RPMI7951 (cell line): ENCODE data around the gene LMF1. TPM values are rescaled to one million over a fixed set of nuclear protein-coding genes. Genes with fewer than 3 reads are reported as not detected.
"Not testable (repeated sequence)": the region's sequence is repeated elsewhere in the genome, so short reads cannot be mapped to it uniquely, and the experiment has no call there.

Experiments
- DNase-seq: peaks from one replicate; pipeline ENCODE4 v3.0.0-alpha.2; 2012; ENCODE audit warnings: low read depth
- total RNA-seq: library from RNA; depleted of rRNA; stranded (reverse); fragments of >200 nt; shearing (Covaris generic); gene quantifications from 2 replicates; pipeline ENCODE4 v1.2.3, GENCODE V29; 2014

LMF1 gene
- total RNA-seq, 1 experiment from 2014 or later, result 16.0 TPM

DNA sequence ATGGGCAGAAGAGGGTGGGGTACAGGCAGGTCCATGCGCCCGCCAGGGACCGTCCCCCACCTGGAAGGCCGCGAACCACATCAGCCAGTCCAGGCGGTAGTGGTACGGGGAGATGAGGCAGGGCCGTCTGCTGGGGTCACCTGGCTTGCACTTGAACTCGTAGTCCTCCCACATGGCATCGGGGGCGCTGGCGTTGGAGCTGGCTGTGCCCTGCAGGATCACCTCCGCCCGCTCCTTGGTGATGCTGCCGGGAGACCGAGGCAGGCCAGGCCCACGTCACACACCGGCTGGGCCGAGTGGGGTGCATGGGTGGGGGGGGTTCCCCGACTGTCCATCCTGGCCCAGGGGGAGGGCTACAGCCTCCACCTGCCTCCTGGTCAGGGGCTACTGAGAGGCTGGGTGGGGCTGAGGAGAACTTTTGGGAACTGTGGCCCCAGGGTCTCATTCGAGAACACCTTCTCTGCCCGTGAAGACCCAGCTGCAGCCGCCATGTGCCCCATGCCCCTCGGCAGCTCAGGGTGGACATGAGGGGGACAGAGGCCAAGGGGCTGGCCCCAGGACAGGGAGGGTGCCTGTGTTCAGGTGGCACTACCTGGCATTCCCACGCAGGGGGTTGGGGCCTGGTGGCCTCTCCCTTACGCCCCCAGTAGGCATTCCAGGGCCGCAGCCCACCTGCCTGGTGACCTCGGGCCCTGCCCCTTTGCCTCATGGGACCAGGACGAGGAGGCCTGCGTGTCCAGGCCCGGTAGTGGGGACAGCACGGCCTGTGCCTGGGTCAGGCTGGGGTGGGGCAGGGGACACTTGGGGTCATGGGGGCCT, 100.8 kb downstream of the LMF1 start:
- no peak for DNase-seq

DNA sequence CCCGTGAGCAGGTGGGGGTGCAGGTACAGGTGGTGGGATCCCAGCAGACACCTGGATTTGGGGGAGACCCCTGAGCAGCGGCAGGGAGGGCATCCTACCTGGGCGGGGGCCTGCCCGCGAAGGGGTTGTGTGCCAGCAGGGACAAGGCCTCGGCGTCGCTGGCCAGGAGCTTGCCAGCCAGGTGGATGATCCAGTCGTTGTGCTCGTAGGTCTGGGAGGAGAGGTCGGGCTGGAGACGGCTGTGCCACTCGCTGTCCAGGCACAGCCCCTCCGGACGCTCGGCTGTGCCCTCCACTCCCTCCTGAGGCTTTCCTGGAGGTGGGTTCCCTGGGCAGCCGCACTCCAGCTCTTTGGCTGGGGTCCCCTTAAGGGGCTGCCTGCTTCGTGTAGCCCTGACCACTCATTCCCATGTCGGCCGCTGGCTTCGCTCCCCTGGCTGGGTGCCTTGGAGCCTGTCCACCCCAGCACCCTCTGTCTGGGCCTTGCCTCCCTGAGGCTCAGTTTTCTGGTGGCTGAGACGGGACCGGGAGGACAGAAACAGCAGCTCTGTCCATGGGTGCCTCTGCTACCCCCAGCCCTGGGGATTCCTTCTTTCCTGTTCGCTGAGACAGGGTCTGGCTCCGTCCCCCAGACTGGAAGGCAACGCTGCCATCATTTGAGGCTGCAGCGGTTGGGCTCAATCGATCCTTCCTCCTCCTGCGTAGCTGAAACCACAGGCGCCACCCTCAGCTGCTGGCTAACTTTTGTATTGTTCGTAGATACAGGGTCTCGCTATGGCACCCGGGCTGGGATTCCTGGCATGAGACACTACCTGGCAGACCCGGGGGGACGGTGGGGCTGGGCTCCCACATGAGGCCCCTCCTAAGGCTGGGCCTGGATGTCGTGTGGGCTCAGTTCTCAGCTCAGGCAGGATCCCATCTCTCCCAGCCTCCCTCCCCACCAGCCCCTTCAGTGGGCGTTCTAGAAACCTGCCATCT, 101.7 kb downstream of the LMF1 start:
- DNase-seq, result no peak

DNA sequence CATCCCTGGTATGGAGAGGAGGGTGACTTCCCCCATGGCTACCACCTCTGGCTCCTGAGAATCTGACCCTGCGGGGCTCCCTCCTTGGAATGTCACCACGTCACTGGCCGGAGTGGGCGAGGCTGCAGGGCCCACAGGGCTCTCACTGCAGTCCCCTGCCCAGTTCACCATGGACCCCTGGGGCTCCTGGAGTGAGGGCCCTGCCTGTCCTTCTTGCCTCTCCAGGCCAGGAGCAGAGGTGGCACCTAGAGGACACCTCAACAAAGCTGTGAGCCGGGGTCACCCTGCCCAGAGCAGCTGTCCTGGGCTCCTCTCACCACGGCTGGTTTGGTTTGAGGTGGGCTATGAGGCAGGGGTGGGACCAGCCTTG, 102.4 kb downstream of the LMF1 start:
- DNase-seq, result no peak

DNA sequence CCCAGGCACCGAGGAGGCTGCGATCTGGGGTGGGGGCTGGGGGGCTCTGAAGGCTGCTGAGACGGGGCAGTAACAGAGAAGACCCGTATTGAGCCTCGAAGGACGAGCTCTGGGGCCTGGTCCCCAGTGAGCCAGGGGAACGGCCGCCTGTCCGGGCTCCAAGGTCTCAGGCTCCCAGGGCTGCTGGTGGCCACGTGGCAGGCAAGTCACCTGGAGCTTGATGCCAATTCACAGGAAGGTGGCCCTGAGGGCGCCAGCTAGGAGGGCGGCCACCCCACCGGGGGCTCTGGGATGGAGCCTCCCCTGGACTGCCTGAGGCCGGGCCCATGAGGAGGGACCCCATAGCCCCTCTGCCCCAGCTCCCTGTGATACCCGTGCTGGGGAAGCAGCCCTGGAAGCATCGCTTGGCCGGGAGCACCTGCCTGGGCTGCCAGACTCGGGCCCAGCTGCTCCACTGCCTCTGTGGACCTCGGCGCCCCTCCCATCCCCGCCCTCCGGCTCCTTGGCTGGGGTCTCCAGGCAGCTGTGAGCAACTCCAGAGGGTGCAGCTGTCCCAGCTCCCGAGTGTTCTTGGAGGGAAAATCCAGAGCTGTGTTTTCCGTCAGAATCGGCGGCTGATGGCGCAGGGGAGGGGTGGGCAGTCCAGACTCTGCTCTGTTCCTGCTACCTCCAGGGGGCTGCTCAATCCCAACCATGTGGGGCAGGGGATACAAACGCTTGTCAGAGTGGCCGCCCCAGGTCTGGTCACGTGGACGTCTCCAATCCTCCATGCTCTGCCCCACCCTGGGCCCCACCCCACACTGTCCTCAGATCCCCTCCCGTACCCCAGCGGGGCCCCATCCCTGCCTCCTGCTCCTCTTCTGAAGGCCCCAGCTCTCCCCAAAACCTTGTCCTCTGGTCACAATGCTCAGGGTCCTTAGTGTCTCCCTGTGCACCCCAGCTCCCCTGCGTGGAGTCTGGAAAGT, 103.1 kb downstream of the LMF1 start:
- DNase-seq, result no peak

DNA sequence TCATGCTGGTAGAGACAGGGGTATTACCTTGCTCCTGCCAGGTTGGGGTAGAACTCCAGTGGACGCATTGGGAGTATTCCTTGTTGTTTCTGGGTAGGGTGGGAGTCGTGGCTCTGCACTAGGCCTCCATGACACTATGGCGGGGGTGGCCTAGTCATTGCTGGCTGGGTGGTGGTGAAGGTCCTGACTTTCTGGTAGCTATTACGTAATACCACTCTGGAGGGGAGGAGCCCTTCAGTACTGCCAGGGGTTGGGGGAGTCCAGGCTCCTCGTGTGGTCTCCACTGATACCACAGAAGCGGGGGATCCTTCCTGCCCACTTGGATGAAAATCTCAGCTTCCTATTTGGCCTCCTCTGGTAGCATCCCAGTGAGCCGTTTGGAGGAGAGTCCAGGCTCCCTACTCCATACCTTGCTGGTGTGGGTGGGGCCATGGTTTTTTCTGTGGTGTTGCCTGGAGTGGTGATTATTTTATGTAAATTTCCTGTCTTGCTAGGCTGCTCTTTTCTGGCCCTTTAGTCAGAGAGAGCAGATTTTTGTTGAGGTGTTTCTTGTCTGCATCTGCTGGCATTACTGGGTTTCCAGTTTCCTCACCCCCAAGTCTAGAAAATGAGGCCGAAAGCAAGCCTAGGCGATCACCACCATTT, 104.4 kb downstream of the LMF1 start:
- no peak for DNase-seq

DNA sequence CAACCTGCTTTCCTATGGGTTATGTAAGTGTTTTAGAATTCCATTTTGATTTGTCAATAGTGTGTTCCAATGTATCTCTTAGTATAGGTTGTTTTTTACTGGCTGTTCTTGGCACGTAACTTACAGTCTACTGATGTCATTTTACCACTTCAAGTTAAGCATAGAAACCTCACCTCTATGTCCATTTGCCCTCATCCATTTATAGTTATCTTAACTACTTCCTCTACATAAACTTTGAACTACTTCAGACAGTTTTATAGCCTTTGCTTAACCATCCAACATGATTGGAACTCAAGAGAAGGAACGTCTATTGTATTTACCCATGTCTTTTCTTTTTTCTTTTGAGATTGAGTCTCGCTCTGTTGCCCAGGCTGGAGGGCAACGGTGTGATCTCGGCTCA, 105.8 kb downstream of the LMF1 start:
- no peak for DNase-seq

DNA sequence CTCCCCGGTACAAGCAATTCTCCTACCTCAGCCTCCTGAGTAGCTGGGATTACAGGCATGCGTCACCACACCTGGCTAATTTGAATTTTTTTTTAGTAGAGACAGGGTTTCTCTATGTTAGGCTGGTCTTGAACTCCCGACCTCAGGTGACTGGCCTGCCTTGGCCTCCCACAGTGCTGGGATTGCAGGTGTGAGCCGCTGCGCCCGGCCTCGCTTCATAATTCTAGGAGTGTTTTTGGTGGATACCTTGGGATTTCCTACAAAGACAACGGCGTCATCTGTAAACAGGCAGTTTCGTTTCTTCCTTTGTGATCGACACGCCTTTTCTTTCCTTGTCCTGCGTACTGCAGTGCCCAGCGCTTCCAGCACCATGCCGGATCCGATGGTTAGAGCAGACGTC, 109.3 kb downstream of the LMF1 start:
- no peak for DNase-seq

DNA sequence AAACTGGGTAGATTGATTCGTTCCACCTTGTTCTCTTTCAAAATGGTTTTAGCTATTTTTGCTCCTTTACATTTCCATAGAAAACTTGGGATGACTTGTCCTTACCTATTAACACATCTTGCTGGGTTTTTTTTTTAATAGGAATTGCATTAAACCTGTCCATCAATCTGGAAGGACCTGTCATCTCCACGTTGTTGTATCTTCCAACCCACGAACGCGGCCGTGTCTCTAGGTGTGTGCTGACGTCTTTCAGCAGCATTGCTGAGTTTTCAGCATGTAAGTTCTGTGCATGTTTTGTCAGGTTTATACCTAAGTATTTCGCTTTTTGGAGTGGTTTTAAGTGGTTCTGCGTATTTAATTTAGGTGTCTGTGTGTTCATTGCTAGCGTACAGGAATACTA, 109.9 kb downstream of the LMF1 start:
- DNase-seq, result no peak

DNA sequence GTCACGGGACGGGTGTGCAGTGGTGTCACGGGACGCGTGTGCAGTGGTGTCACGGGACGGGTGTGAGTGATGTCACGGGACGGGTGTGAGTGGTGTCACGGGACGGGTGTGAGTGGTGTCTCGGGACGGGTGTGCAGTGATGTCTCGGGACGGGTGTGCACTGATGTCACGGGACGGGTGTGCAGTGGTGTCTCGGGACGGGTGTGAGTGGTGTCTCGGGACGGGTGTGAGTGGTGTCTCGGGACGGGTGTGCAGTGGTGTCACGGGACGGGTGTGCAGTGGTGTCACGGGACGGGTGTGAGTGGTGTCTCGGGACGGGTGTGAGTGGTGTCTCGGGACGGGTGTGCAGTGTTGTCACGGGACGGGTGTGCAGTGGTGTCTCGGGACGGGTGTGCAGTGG, 111.8 kb downstream of the LMF1 start:
- DNase-seq, result not testable (repeated sequence)

DNA sequence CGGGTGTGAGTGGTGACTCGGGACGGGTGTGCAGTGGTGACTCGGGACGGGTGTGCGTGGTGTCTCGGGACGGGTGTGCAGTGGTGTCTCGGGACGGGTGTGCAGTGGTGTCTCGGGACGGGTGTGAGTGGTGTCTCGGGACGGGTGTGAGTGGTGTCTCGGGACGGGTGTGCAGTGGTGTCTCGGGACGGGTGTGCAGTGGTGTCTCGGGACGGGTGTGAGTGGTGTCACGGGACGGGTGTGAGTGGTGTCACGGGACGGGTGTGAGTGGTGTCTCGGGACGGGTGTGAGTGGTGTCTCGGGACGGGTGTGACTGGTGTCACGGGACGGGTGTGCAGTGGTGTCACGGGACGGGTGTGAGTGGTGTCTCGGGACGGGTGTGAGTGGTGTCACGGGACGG, 112.3 kb downstream of the LMF1 start:
- not testable (repeated sequence) for DNase-seq

DNA sequence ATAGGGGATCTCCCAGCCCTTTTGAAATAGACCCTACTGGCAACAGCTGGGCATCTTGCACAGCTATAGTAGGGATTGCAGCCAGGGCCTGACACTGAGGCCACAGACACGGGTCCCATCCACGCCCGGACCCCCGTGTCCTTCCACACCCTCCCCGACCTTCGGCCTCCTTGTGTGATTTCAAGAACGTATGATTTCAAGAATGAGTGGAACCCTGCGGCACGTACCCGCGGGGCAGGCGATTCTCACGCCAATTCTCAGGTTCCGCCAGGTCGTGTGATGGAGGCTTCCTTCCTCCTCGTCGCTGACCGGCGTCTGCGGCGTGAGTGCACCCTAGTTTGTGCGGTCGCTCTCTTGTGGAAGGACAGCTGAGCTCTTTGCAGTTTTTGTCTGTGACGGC, 114.0 kb downstream of the LMF1 start:
- DNase-seq, result no peak

DNA sequence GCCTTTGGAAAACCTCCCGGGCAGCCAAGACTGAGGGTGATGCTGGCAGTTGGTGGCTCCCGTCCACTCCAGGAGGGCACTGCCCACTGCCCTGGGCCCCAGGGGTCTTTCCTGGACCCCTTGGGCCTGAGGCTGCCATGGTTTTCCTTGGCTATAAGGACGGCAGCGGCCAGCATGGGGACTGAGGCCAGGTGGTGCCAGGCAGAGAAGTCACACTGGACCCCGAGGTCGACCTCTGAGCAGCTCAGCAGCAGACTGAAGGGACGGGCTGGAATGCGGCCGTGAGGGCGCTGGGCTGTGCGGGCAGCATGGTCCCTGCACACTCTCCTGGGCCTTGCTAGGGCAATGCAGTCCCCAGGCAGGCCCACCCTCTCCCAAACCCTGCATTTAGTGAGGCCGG, 114.7 kb downstream of the LMF1 start:
- no peak for DNase-seq

DNA sequence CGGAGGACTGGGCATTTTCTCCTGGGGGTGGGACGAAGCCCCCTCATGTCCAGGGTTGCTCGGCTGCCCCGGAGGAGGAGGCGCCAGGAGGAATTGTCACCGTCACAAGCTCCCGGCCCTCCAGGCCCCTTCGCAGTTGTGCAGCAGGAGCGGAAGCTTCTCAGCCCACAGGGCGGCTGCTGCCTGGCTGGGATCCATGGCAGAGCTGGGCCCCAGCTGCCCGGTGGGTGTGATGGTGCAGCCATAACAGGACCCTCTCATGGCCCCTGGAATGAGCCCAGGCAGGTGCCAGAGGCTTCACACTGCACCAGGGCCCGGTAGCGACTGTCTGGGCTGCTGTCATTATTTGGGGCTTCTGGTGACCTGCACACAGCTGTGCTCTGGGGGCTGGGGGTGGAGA, 115.3 kb downstream of the LMF1 start:
- no peak for DNase-seq

DNA sequence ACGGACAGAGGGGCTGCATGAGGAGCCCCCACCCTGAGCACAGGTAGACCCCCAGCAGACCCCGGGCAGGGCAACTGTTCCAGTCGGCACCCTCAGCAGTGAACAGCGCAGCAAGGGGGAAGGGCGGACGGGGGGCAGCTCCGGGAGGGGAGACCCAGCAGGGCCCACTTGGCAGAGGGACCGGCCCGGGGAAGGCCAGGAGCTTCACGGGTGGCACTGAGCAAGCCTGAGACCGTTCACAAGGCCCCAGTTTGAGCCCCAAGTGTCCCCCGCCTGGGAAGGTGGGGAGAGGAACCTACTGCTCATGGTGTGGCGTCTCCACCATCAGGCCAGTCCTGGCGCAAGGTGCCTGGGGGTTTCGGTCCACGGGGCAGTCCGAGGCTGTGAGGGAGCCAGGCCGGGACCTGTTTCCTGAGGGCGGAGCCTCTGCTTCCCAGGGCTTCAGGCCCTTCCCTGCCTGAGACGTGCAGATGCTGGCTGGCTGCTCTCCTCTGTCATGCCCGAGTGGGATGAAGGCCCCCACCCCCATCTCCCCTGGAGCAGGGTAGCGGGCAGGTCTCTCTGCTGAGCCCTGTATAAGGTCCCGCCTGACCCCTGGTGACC, 115.9 kb downstream of the LMF1 start:
- no peak for DNase-seq

DNA sequence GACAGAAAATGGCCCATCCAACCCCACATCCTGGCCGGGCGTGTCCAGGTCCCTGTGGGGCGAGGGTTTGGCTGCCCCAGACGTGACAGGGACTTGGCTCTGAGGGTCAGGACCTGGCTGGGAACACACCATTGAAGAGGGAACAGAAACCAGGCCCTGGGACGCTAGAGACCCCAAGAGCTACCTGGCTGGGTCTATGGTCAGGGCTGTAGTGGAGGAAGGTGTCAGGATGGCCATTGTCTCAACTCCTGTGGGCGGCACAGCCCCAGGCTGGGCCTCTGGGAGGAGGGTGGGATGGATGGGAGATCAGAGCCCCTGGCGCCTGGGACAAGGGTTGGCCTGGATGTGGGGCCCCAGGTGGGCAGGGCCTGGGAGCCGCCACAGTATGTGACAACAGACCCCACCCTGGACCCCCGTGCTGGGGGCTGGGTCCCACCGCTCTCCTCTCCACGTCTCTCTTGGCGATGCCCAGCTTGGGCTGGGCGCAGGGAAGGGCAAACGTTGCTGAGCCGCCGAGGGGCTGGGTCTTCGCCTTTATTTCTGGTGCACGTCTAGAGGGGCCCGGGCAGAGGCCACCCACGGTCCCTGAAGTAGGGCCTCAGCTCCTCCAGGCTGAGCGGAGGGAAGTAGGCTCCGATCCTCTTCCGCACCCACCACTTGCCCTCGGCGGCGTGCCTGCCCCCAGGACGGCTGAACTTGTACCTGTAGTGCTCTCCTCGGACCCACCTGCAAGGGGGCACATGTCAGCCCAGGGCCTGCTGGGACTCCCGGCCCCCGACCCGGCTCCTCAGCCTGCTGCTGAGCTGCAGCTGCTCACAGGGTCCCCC, 116.6 kb downstream of the LMF1 start:
- no peak for DNase-seq

DNA sequence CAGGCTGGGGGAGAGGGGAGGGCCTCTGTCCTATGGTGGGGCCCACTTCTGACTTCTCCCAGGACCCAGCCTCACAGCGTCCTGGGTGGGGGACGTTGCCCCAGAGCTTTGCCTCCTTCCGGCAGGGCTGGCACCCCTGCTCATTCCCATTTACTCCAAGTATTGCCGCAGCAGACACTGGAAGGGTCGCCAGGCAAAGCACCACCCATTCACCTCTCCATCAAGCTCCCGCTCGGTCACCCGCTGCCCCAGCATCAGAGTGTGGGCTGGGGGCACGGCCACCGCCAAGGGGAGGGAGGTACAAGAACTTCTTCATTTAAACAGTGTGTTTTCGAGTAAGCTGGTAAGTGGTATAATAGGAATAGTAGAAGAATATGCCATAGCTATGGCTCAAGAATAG, 117.5 kb downstream of the LMF1 start:
- DNase-seq, result no peak

DNA sequence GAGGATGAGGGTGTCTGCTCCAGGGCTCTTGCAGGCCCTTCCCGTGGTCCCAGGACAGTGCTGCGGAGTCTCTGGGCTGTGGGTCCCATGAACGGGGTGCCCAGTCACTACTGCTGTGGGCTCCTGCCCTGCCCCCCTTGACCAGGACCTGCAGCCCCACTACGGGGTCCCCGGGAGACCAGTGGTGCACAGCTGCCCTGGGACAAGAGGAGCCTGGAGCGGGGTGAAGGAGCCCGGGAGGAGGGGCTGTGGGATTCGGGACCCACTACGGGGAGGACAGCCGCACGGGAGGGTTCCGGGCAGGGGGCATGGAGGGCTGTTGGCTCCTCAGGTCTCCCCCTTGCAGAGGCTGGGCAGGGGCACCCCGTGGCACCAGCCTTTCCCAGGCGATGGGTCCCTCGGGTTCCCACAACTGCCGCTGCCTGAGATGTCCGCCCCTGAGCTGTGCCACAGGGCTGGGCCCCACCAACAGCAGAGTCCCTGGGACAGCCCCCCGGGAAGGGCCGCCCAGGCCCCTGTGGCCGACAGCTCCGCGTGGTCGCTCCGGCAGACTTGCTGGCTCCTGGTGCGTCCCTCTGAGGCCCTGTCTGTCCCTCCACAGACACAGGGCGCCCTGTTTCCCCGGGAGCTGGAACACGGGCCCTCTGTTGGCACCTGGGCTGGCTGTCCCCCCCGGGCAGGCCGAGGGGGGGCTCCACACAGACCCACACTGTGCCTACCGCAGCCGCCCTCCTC, 118.2 kb downstream of the LMF1 start:
- no peak for DNase-seq

DNA sequence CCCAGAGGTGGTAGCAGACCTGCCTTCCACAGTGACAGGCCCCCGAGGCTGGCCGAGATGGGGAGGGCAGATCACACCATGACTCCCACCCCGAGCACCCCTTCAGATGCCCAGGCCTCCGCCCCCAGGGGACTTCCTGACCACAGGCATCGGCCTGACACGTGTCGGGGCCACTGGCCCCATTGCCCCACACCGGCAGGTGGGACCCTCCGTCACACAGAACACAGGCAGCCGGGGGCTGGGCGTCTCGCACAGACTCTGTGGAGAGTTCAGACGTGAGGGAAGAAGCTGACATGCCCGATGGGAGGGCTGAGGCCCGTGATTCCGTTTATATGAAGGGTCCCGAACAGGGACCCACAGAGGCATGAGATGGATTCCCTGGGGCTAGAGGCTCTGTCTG, 118.9 kb downstream of the LMF1 start:
- DNase-seq, result no peak

DNA sequence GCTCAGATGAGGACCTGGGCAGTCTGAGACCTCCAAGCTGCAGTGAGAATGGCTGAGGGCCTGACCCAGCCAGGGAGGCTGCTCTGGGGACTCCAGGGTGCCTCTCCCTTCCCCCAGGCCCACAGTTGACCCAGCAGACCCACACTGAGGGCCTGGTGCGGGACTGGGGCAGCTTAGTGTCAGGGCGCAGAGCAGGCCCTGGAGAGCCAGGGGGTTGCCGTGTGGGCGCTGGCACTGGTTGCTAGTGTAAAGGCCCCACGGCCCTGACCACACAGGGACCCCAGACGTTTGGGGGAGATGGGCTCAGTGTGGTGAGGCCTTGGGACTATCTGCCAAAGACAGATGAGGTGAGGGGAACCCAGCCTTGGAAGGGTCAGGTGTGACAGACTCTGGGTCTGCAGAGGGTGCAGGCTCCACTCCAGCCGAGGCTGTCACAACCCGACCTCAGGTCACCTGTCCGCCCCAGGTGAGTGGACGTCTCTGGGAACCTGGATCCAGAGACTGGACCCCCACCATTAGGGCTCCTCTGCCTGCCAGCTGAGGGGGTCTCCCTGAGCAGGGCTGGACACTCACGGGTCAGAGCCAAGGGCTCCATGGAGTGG, 119.5 kb downstream of the LMF1 start:
- no peak for DNase-seq
